ENCODE results near the gene PPP1R12B.

- no peak for TF ChIP-seq CTCF (IDR thresholded peaks at IDR 0.05)
- TF ChIP-seq POLR2A (IDR thresholded peaks at IDR 0.05) = no peak
Measured at GRCh38 chr1:202348005-202348508, 442 bp upstream of the PPP1R12B start.

Measured in ovary (tissue), 3 donors.